Measurements from ENCODE around the gene KRTAP10-11.
"Not testable (repeated sequence)": the region's sequence is repeated elsewhere in the genome, so short reads cannot be mapped to it uniquely, and the experiment has no call there.

KRTAP10-11 gene

DNA sequence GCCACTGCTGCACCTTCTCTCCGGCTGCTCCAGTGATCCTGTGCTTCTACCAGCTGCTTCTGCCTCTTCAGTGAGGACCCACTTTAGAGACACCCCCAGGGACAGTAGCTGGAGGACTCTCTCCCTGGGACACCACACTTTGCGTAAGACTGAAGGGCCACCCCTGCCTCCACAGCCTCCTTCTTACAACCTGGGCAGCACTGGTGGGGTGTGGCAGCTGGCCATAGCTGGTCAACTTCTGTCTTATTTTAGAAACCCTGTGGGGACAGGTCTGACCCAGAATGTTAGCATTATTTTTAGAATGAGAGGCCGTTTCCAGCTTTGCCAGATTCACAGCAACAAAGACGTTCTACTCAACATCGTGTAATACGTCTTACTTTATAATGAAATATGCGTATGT lies 20.5 kb upstream of the KRTAP10-11 start:
- DNase-seq (ENCODE audit: low spot score in 2 of 2): no peak
- H3K27me3 Mint-ChIP-seq: peaks cover 15% of the 10 kb centered on the region
- H3K4me3 Mint-ChIP-seq: no peak overlapping the region
- H3K9me3 Mint-ChIP-seq: peaks cover 28% of the 10 kb centered on the region
- ATAC-seq (ENCODE audit: low read depth): no peak
- peaks cover 10% of the 10 kb centered on the region for H3K36me3 Mint-ChIP-seq
- H3K27ac Mint-ChIP-seq: no peak overlapping the region
- H3K4me1 Mint-ChIP-seq: peaks cover 7% of the 10 kb centered on the region

- ATAC-seq (ENCODE audit: low read depth): no peak
- Mint-ChIP-seq H3K36me3 (peaks cover 12% of the 10 kb centered on the region), H3K9me3 (peaks cover 31% of the 10 kb centered on the region), H3K27me3 (peaks cover 15% of the 10 kb centered on the region), H3K27ac (no peak overlapping the region), H3K4me3 (no peak overlapping the region), H3K4me1 (peaks cover 7% of the 10 kb centered on the region)
- DNase-seq (ENCODE audit: low spot score in 2 of 2): no peak
Observed at GRCh38 chr21:44626262-44626661, 20.0 kb upstream of the KRTAP10-11 start.

DNA sequence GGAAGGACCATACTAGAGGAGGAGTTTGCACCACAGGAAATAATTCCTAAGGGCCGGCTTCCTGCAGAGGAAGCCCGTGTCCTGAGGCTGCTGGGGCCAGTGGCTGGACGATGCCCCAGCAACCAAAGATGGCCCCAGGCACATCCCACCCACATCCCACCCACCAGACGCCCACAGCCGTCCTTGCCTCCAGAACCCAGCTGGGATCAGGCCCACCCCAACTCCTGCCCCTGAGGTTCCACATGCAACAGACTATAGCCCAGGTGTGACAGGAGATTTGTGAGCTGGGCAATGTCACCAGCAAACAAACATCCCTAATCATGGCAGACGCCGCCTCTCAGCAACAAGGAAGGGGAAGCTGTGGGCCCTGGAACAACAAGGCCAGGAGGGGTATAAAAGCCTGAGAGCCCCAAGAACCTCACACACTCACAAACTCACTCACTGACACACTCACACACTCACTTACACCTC lies 19.5 kb upstream of the KRTAP10-11 start, which contains the start of gene KRTAP10-9:
Gene KRTAP10-9, plus strand, starts transcription at position 421 of the 471 bp plus-strand sequence. CDS start 79 bp downstream, outside the sequence.
- DNase-seq (ENCODE audit: low spot score in 2 of 2): no peak
- peaks cover 15% of the 10 kb centered on the region for H3K27me3 Mint-ChIP-seq
- H3K4me3 Mint-ChIP-seq: no peak within 1 kb of the TSS
- H3K9me3 Mint-ChIP-seq: peaks cover 34% of the 10 kb centered on the region
- no peak for ATAC-seq (ENCODE audit: low read depth)
- H3K27ac Mint-ChIP-seq: no peak within 1 kb of the TSS
- H3K36me3 Mint-ChIP-seq: peaks cover 12% of the 10 kb centered on the region
- H3K4me1 Mint-ChIP-seq: peaks cover 7% of the 10 kb centered on the region

GRCh38 chr21:44627181-44627822 lies 18.9 kb upstream of the KRTAP10-11 start:
- not testable (repeated sequence) for H3K4me3 Mint-ChIP-seq; H3K27ac Mint-ChIP-seq; H3K4me1 Mint-ChIP-seq; ATAC-seq (ENCODE audit: low read depth); DNase-seq (ENCODE audit: low spot score in 2 of 2)
- peaks cover 13% of the 10 kb centered on the region for H3K27me3 Mint-ChIP-seq
- H3K9me3 Mint-ChIP-seq: peaks cover 35% of the 10 kb centered on the region
- H3K36me3 Mint-ChIP-seq: peaks cover 12% of the 10 kb centered on the region

- not testable (repeated sequence) for ATAC-seq (ENCODE audit: low read depth); DNase-seq (ENCODE audit: low spot score in 2 of 2); H3K4me1 Mint-ChIP-seq; H3K4me3 Mint-ChIP-seq; H3K27ac Mint-ChIP-seq
- peaks cover 12% of the 10 kb centered on the region for H3K36me3 Mint-ChIP-seq
- H3K9me3 Mint-ChIP-seq: peaks cover 31% of the 10 kb centered on the region
- H3K27me3 Mint-ChIP-seq: peaks cover 13% of the 10 kb centered on the region
Observed at GRCh38 chr21:44627831-44628233, 18.4 kb upstream of the KRTAP10-11 start.

DNA sequence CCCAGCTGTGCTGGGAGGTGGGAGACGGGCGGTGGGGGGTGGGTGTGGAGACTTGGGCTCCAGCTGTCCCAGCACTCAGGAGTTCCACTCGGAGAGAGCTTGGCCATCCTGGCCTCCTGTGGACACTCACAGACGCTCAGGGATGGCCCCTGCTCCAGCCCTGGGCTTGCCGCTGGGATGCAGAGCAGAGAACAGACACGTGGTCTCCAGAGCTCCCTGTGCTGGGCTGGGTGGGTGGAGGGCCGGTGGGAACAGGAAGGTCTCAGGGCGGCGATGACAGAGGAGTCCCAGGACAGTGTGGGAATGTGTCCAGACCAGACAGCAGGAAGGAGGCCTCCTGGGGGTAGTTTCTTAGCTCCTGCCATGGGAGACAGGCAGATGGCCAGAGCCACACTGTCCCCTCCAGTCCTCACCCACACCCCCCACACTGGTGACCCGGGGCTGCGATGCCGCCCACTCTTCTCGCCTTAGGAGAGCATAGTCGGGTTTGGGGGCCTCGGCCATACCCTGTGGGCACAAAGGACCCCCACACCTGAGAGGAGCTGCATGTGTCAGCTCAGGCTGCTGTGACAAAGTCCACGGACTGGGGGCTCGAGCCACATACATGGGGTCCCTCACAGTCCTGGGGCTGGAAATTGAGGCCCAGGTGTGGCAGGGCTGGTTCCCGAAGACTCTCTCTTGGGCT lies 17.4 kb upstream of the KRTAP10-11 start:
- H3K9me3 Mint-ChIP-seq: peaks cover 29% of the 10 kb centered on the region
- ATAC-seq (ENCODE audit: low read depth) (no peak), DNase-seq (ENCODE audit: low spot score in 2 of 2) (no peak)
- H3K4me1 Mint-ChIP-seq: peaks cover 7% of the 10 kb centered on the region
- peaks cover 10% of the 10 kb centered on the region for H3K36me3 Mint-ChIP-seq
- H3K27ac Mint-ChIP-seq: no peak overlapping the region
- H3K27me3 Mint-ChIP-seq: peaks cover 13% of the 10 kb centered on the region
- H3K4me3 Mint-ChIP-seq: no peak overlapping the region

DNA sequence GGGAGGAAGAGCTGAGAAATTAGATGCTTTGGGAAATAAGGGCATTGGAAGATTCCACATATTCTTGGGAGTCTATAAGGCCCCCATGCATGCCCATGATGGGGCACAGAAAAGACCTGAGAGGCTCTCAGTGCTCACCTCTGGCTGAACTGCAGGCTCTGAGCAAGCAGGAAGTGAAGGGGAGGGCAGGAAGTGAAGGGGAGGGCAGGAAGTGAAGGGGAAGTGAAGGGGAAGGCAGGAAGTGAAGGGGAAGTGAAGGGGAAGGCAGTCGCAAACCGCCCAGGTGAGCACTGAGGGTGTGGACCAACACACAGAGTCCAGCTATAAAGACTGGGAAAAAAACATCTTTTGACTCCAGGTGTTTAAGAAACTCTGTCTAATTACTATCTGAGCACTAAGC lies 15.8 kb upstream of the KRTAP10-11 start:
- Mint-ChIP-seq H3K9me3 (peaks cover 24% of the 10 kb centered on the region), H3K4me3 (no peak overlapping the region), H3K27ac (no peak overlapping the region), H3K4me1 (peaks cover 7% of the 10 kb centered on the region), H3K27me3 (peaks cover 10% of the 10 kb centered on the region), H3K36me3 (peaks cover 5% of the 10 kb centered on the region)
- DNase-seq (ENCODE audit: low spot score in 2 of 2): no peak
- no peak for ATAC-seq (ENCODE audit: low read depth)

DNA sequence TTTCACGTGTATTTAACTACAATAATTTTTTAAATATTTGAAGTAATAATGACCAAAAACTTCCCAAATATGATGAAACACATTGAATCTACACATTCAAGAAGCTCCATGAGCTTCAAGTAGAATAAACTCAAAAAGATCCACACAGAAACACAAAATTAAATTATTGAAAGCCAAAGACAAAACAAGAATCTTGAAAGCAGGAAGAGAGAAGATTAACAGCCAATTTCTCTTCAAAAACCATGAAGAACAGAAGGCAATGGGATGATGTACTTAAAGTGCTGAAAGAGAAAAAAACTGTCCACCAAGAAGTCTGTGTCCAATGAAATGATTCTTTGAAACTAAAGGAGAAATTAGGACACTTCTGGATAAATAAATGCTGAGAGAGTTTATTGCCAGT lies 14.1 kb upstream of the KRTAP10-11 start:
- peaks cover 5% of the 10 kb centered on the region for H3K36me3 Mint-ChIP-seq
- peaks cover 8% of the 10 kb centered on the region for H3K27me3 Mint-ChIP-seq
- no peak overlapping the region for H3K4me3 Mint-ChIP-seq
- H3K27ac Mint-ChIP-seq: no peak overlapping the region
- peaks cover 24% of the 10 kb centered on the region for H3K9me3 Mint-ChIP-seq
- H3K4me1 Mint-ChIP-seq: peaks cover 7% of the 10 kb centered on the region
- ATAC-seq (ENCODE audit: low read depth) (no peak), DNase-seq (ENCODE audit: low spot score in 2 of 2) (no peak)

DNA sequence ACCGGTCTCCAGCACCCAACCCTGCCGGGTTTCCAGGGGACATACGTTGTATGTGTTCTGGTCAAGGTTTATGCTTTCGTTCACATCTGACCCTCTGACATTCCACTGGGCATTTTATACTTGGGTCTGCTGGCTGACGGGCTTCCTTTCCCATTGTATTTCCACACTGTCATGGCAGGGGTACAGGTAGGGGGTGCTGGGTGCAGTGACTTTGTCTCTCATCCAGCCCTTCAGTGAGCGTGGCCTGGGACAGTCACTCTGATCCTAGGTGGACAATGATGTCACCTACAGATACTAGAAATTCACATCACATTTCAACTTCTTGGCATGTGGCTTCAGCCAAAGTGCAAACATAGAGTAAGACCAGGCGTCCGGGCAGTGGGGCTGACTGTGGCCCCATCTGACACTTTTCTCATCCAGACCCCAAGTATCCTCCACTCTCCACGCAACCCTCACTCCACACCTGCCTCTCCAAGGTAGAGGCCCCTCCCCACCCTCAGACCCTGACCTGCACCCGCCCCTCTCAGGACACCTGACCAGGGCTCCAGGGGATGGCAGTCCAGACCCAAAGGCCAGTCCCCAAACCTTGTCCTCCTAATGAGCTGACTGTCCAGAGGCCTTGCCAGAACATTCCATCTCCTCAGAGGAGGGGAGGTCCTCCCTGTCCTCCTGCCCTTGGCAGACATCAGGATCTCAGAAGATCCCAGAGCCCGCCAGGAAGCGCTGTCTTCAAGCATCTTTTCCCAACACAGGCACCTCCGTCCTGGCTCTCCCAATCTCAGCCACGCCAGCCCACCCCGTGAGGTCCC lies 9.8 kb upstream of the KRTAP10-11 start:
- Mint-ChIP-seq H3K4me1 (no peaks in the 10 kb centered on the region), H3K36me3 (peaks cover 5% of the 10 kb centered on the region), H3K27ac (no peak overlapping the region), H3K4me3 (no peak overlapping the region), H3K27me3 (peaks cover 23% of the 10 kb centered on the region), H3K9me3 (peaks cover 17% of the 10 kb centered on the region)
- ATAC-seq (ENCODE audit: low read depth): no peak
- DNase-seq (ENCODE audit: low spot score in 2 of 2): no peak

- peaks cover 24% of the 10 kb centered on the region for H3K27me3 Mint-ChIP-seq
- DNase-seq (ENCODE audit: low spot score in 2 of 2) (no peak), ATAC-seq (ENCODE audit: low read depth) (no peak)
- no peak within 1 kb of the TSS for H3K27ac Mint-ChIP-seq
- H3K4me1 Mint-ChIP-seq: no peaks in the 10 kb centered on the region
- peaks cover 14% of the 10 kb centered on the region for H3K9me3 Mint-ChIP-seq
- H3K36me3 Mint-ChIP-seq: peaks cover 5% of the 10 kb centered on the region
- no peak within 1 kb of the TSS for H3K4me3 Mint-ChIP-seq
Observed at GRCh38 chr21:44637018-44637850, 9.0 kb upstream of the KRTAP10-11 start, which contains the start of gene KRTAP10-10. Gene KRTAP10-10, plus strand, starts transcription at chr21:44637356. Its CDS starts 62 bp downstream, at chr21:44637418.

DNA sequence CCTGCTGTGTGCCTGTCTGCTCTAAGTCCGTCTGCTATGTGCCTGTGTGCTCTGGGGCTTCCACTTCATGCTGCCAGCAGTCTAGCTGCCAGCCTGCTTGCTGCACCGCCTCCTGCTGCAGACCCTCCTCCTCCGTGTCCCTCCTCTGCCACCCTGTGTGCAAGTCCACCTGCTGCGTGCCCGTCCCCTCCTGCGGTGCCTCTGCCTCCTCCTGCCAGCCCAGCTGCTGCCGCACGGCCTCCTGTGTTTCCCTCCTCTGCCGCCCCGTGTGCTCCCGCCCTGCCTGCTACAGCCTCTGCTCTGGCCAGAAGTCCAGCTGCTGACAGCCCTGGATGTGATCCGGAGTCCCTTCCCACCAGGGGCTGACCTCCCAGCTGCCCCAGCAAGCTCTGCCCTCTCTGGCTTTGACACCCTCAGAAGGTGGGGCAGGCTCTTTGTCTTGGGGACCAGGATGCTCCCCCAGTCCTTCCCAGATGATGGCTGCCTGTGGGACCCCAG lies 8.3 kb upstream of the KRTAP10-11 start:
- not testable (repeated sequence) for H3K27ac Mint-ChIP-seq

GRCh38 chr21:44638506-44639330 lies 7.5 kb upstream of the KRTAP10-11 start:
- H3K27me3 Mint-ChIP-seq: peaks cover 28% of the 10 kb centered on the region
- H3K9me3 Mint-ChIP-seq: peaks cover 15% of the 10 kb centered on the region
- DNase-seq (ENCODE audit: low spot score in 2 of 2); H3K4me1 Mint-ChIP-seq; H3K36me3 Mint-ChIP-seq; ATAC-seq (ENCODE audit: low read depth); H3K4me3 Mint-ChIP-seq; H3K27ac Mint-ChIP-seq: not testable (repeated sequence)

More for the DNA sequence above, 8.3 kb upstream of the KRTAP10-11 start:
- Mint-ChIP-seq H3K27me3 (peaks cover 26% of the 10 kb centered on the region), H3K9me3 (peaks cover 16% of the 10 kb centered on the region)
- H3K36me3 Mint-ChIP-seq; ATAC-seq (ENCODE audit: low read depth); H3K4me3 Mint-ChIP-seq; DNase-seq (ENCODE audit: low spot score in 2 of 2); H3K4me1 Mint-ChIP-seq: not testable (repeated sequence)
